GM19035 (cell line): ENCODE results near the gene BTG2.
"Not testable (repeated sequence)": the region's sequence is repeated elsewhere in the genome, so short reads cannot be mapped to it uniquely, and the experiment has no call there.

ENCODE experiments used
- ATAC-seq: cut with Tn5 transposase; IDR thresholded peaks from one replicate; pipeline ENCODE4 v1.9.1; 2021; ENCODE audit not compliant: unreplicated experiment

The BTG2 gene

GRCh38 chr1:203304919-203305808 lies at the start of gene BTG2:
Gene BTG2 (plus strand): TSS chr1:203305519. CDS start chr1:203305607, 88 bp downstream.
- ATAC-seq = peak; percentile 72

GRCh38 chr1:203256636-203257035 lies 48.7 kb upstream of the BTG2 start:
- not testable (repeated sequence) for ATAC-seq

- ATAC-seq = no peak
Measured at GRCh38 chr1:203263496-203263895, 41.8 kb upstream of the BTG2 start.

GRCh38 chr1:203264052-203264501 lies 41.2 kb upstream of the BTG2 start:
- ATAC-seq = no peak

GRCh38 chr1:203265541-203265940 lies 39.8 kb upstream of the BTG2 start:
- no peak for ATAC-seq

GRCh38 chr1:203266140-203266539 lies 39.2 kb upstream of the BTG2 start:
- ATAC-seq = not testable (repeated sequence)

GRCh38 chr1:203267347-203267846 lies 37.9 kb upstream of the BTG2 start:
- peak; percentile 53 for ATAC-seq

- ATAC-seq = no peak
Measured at GRCh38 chr1:203267912-203268311, 37.4 kb upstream of the BTG2 start.

- no peak for ATAC-seq
Measured at GRCh38 chr1:203268901-203269653, 36.2 kb upstream of the BTG2 start.

- no peak for ATAC-seq
Measured at GRCh38 chr1:203269654-203270020, 35.7 kb upstream of the BTG2 start.

GRCh38 chr1:203270448-203270847 lies 34.9 kb upstream of the BTG2 start:
- ATAC-seq = no peak

GRCh38 chr1:203271018-203271743 lies 34.1 kb upstream of the BTG2 start:
- ATAC-seq = peak; percentile 29

- ATAC-seq = no peak
Measured at GRCh38 chr1:203271962-203272632, 33.2 kb upstream of the BTG2 start.

GRCh38 chr1:203272633-203273205 lies 32.6 kb upstream of the BTG2 start:
- ATAC-seq = no peak

- ATAC-seq = peak; percentile 58
Measured at GRCh38 chr1:203273206-203273868, 32.0 kb upstream of the BTG2 start.

- ATAC-seq = peak; percentile 22
Measured at GRCh38 chr1:203273869-203274602, 31.3 kb upstream of the BTG2 start.

- no peak for ATAC-seq
Measured at GRCh38 chr1:203274603-203275381, 30.5 kb upstream of the BTG2 start.

- ATAC-seq = no peak
Measured at GRCh38 chr1:203275656-203276272, 29.6 kb upstream of the BTG2 start.
